DMS 273 treated with DMSO at 0.1 percent for 48 hours (cell line): ENCODE data around the gene NRDE2.
"Not testable (repeated sequence)": the region's sequence is repeated elsewhere in the genome, so short reads cannot be mapped to it uniquely, and the experiment has no call there.

Source experiments
- DNase-seq: peaks from one replicate; lab custom pipeline; 2025; lab: John Stamatoyannopoulos, UW

Gene NRDE2

DNA sequence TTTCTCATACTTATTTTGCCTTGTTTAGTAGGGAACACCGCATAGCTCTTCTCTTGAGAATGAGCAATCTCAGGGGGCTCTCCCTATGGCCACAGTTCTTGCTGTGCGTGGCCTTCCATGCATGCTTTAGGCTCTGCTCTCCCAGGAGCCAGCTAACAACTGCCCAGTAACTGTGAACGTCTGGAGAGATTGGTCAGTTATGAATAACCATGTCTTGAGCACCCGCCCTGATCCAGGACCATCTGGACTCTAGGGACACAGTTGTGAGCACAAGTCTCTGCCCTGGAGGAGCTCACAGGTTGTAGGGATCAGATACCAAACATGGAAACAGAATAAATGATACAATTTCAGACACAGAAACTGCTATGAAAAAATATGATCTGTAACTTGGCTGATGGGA lies 63.3 kb downstream of the NRDE2 start:
- DNase-seq = no peak

DNA sequence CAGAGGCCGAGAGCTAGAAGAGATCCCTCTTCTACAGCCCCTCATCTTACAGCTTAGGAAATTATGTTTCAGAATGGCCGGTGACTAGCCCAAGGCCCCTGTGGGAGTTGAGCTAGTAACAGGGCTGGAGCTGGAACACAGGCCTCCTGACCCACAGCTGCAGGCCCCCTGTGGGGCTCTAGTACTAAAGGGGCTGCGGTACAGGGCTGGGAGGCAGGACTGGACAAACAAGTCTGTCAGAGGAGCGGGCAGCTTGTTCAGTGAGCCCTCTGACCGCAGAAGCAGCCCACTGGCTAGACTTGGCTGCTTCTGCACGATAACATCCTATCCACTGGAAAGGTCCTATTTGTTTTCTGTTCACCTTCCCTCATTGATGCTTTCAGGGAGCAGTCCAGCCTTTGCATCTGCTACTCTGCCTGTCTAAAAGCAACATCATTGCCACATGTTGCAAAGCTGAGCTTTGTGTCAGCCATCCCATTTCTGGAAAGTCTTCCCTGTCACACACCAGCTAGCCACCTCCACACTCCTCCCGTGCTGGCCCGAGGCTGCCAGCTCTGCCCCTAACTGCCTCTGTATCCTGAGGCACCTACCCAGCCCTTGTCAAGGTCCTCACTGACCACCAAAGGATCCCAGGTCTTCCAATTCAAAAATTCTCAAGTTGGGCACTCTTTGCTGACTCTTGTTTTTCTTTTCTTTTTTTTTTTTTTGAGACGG lies 65.1 kb downstream of the NRDE2 start:
- DNase-seq = no peak

DNA sequence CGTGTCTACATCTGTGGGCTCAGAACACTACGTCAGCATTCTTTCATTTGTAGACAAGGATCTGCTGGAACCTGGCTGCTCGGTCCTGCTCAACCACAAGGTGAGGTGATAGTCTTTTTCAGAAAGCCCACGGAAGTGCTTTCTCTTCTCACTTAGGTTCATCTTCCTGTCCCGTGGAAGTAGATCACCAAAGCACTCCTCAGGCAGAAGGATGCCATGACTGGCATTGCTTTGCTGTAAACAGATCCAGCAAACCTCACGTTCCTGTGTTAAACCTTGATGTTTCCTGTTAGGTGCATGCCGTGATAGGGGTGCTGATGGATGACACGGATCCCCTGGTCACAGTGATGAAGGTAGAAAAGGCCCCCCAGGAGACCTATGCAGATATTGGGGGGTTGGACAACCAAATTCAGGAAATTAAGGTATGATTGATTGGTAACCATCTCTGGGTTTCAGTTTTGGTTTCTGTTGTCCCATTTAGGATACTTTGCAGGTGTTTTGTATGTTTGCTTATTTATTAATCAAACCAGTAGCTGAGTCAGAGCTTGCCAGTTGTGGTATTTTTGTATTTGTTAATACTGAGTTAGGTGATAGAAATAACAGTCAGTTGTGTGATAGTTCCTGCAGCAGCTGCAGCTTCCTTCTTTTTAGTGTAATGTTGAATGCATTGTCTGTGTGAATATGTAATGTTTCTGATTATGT lies 67.8 kb downstream of the NRDE2 start:
- DNase-seq = no peak

DNA sequence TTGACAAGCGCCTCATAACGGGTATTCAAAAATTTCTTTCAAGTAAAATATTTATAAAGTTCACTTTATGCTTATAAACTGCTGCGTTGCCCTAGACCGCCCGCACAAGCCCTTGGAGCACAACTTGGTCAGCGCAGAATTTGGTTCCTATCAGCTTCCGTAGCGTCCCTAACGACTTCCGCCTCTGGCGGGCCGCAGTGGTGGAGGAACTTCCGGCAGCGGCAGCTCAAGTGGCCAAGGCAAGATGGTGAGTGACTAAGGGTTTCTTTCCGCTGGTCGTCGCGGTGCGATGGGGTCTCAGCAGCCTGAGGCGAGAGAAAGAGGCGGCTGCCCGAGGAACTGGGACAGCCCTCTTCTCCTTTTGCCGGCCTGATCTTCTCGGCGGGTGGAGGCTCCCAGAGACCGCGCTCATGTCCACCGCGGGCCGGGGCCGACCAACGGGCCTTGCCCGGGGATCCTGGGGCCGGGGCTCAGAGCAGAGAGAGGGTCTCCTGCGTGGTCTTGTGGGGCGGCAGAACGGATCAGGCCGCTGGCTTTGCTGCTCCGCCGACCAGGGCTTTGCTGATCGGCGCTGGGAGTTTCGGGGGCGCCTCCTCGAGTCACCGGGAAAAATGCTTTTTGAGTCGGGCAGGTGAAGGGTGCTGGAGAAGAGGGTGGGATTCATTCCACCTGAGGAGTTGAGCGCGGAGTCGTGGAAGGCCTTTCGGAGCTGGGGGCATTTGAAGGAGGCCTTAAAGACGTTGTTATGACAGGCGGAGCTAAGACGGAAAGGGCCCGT lies 75.2 kb downstream of the NRDE2 start, which contains the start of gene PSMC1:
Gene PSMC1 (plus strand): TSS at position 200 of the 778 bp plus-strand sequence. CDS start 45 bp downstream, at position 245.
- DNase-seq = peak; percentile 66

DNA sequence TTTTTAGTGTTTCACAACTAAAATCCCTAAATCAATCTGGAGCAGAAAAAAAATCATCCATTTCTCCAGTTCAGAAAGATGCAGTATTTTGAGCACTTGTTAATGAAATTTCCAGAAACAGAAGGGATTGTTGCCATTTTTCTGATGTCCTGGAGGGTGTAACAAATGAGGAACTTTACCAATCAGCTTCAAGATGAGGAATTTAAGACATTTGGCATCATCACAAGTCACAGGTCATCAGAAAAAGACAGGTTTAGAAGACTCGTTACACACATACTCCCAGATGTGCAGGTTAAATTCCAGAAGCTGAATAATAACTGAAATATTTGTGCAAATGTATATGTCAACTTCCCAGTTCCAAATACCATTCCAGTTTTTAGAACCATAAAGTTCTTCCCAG lies 75.9 kb downstream of the NRDE2 start:
- DNase-seq = no peak

DNA sequence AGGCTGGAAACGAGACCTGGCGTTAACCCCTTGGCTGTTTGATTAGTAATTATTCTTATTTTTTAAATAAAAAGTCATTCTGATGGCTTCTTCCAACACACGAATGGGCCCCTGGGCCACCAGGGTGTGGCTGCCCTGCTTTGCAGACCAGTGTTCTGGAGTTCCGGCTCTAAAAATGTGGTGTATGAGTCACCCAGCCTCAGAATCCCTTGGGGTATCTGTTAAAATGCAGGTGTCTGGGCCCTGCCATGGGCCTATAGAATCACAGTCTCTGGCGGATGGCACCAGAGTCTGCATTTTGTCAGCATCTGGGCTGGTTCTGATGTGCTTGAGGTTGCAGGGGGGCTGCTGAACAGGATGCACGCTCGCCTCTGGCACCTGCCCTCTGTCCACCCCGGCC lies 77.9 kb downstream of the NRDE2 start:
- no peak for DNase-seq

DNA sequence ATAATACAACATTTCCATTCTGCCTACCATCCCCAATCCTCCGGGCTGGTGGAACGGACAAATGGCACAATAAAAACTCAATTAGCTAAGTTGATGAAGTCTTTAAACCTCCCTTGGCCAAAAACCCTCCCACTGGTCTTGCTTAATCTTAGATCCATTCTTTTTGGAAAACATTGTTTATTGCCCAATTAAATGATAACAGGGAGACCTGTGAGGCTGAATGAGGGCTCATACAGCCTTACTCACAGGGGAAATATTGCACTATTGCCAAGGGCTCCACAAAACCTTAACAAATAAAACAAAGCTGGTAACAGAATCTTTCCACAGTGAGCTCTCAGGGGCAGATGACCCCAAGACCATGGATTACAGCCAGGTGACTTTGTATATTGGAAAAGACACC lies 83.1 kb downstream of the NRDE2 start:
- DNase-seq = no peak

DNA sequence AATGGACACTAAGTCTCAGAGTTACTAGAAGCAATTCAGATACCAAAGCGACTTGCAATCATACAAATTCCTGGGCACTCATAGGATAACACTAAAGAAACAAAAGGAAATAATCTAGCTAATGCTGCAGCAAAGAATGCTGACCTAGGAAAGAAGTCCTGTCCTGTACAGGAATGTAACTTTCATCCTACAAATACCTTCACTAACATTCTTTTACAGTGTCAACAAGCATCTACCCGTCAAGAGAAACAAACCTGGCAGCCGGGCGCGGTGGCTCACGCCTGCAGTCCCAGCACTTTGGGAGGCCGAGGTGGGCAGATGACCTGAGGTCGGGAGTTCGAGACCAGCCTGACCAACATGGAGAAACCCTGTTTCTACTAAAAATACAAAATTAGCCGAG lies 84.3 kb downstream of the NRDE2 start:
- DNase-seq = not testable (repeated sequence)

DNA sequence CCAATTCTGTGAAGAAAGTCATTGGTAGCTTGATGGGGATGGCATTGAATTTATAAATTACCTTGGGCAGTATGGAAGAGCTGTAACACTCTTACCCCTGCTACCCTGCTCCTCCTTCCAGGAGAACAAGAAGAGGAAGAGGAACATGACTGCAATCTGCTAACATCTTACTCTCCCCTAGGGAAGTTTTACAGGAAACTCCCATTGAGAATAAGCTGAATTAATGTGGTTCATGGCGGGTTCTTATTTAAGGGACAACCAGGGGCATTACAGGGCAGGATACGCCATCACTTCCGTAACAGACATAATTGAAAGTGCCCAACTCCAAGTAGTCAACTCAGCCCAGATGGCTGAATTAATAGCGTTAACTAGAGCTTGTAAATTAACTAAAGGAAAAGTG lies 84.8 kb downstream of the NRDE2 start:
- DNase-seq = no peak

DNA sequence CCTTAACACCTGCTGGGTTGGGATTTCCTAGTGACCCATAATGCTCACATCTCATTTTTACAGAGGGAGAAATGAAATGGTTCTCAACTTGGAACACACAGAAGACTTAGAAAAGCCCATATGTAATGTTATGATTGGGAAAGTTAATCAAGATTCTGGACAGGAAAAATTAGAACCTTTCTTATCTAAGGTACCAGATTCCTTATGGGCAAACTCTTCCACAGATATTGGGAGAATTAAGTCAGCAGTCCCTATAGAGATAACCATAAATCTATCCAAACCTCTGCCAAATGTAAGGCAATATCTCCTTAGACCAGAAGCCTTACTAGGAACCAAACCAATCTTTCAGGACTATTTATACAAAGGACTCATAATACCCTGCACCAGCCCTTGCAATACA lies 89.3 kb downstream of the NRDE2 start:
- DNase-seq = no peak

DNA sequence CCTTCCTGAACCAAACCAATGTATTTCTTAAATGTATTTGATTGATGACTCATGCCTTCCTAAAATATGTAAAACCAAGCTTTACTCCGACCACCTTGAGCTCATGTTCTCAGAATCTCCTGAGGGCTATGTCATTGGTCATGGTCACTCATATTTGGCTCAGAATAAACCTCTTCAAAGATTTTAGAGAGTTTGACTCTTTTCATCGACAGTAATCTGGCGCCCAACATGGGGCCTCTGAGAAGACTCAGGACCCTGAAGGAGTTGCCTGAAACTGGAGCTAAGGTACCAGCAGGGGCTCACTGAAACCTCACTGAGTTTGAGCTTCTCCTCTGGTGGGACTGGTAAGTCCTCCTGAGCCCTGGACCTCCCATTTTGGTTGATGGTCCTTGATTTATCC lies 92.6 kb downstream of the NRDE2 start:
- no peak for DNase-seq

DNA sequence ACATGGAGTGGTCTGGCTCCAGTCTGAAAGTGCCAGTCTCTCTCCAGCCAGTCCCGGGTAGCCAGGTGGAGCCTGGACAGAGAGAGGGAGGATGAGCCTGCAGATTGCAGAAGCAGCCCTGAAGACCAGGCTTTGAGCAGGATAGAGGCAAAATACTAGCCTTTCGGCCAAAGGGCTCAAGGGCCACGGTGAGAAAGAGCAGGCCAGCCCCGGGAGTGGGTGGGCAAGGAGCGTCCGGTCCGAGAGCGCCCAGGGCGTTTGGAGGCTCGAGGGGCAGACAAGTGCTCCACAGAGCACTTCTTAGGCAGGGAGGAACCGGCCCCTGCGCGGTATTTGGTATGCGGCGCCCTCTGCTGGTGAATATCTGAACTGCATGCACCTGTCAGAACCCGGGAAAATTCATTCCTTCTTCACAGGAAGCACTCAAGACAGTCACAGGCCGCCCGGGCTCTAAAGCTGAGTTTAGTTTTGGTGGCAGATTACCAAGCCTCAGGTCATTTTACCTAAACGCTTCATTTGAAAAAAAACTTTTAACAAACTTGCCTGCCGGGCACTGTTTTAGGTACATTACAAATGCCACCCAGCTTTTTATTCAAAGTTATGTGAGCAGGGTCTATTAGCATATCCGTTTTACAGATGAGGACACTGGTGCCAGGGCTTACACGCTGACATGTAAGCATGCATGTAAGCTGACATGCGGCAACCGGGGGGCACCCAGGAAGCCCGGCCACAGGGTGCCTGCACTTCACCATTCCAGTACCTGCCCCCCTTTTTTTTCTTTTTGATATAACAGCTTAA lies 96.4 kb downstream of the NRDE2 start:
- peak; percentile 46 for DNase-seq

DNA sequence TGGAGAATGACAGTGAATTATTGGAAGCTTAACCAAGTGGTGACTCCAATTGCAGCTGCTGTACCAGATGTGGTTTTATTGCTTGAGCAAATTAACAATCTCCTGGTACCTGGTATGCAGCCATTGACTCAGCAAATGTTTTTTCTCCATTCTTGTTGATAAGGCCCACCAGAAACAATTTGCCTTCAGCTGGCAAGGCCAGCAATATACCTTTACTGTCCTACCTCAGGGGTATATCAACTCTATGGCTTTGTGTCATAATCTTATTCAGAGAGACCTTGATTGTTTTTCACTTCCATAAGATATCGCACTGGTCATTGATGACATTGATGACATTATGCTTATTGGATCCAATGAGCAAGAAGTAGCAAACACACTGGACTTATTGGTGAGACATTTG lies 101.8 kb downstream of the NRDE2 start:
- DNase-seq = not testable (repeated sequence)

DNA sequence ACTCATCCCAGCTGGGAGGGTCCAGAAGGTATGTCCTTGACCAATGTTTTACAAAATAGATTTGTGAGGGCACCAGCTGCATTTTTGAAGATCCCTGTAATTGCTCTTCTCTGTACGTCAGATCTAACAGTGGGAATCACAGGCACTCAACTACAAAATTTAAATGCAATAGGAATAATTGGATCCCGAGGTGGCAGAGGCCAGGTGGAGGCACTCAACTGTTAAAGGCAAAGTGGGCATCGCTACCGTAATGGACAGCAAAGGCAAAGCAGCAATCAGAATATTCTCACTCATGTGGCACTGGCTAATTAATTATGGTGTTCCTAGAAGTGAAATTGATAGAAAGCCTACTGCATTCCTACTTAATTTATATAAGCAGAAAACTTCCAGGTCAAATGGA lies 103.3 kb downstream of the NRDE2 start:
- DNase-seq = no peak
